DOHH2 (cell line): Measurements from ENCODE around the gene SLX4IP.
"Not testable (repeated sequence)": the region's sequence is repeated elsewhere in the genome, so short reads cannot be mapped to it uniquely, and the experiment has no call there.

Source experiments
- H3F3A ChIP-seq: fragments of 200-600 bp; sonication (generic), shearing (Covaris generic); 2 replicates; pipeline ENCODE4 v1.6.0; 2016; ENCODE audit warnings: antibody characterized with exemption, mild to moderate bottlenecking; ENCODE audit not compliant: control insufficient read depth, insufficient read depth
- H3K27ac ChIP-seq: fragments of 200-600 bp; sonication (generic); 2 replicates; pipeline ENCODE4 v1.5.1; 2014; ENCODE audit warnings: low read depth, mild to moderate bottlenecking, low read length, moderate library complexity
- H3K27me3 ChIP-seq: fragments of 200-600 bp; sonication (generic); 2 replicates; pipeline ENCODE4 v1.6.1; 2014; ENCODE audit warnings: mild to moderate bottlenecking, low read length, mixed read lengths; ENCODE audit not compliant: control insufficient read depth
- H3K36me3 ChIP-seq: fragments of 200-600 bp; sonication (generic); 2 replicates; pipeline ENCODE4 v1.6.1; 2014; ENCODE audit warnings: mild to moderate bottlenecking, low read length, moderate library complexity, mixed read lengths; ENCODE audit not compliant: control insufficient read depth
- H3K4me1 ChIP-seq: fragments of 200-600 bp; sonication (generic); 2 replicates; pipeline ENCODE4 v1.6.1; 2014; ENCODE audit warnings: mild to moderate bottlenecking, low read length, mixed read lengths; ENCODE audit not compliant: control insufficient read depth
- H3K4me2 ChIP-seq: fragments of 200-600 bp; sonication (generic); 2 replicates; pipeline ENCODE4 v1.6.0; 2014; ENCODE audit warnings: mild to moderate bottlenecking, low read length, moderate library complexity
- H3K4me3 ChIP-seq: fragments of 200-600 bp; sonication (generic); 2 replicates; pipeline ENCODE4 v1.5.1; 2014; ENCODE audit warnings: mild to moderate bottlenecking, low read length, mixed read lengths
- H3K79me2 ChIP-seq: fragments of 200-600 bp; sonication (generic); 2 replicates; pipeline ENCODE4 v1.6.1; 2014; ENCODE audit warnings: mild to moderate bottlenecking, low read length, mixed read lengths; ENCODE audit not compliant: control insufficient read depth
- H3K9me2 ChIP-seq: fragments of 200-600 bp; sonication (generic); replicated peaks from 2 replicates; pipeline ENCODE4 v1.6.1; 2014; ENCODE audit warnings: mild to moderate bottlenecking, low read length, mixed read lengths; ENCODE audit not compliant: control insufficient read depth
- H3K9me3 ChIP-seq: fragments of 200-600 bp; sonication (generic); 2 replicates; pipeline ENCODE4 v1.6.1; 2014; ENCODE audit warnings: antibody characterized with exemption, low read length, mixed read lengths; ENCODE audit not compliant: control insufficient read depth, insufficient read depth
- H4K20me1 ChIP-seq: fragments of 200-600 bp; sonication (generic); 2 replicates; pipeline ENCODE4 v1.6.0; 2014; ENCODE audit warnings: low read depth, mild to moderate bottlenecking, antibody characterized with exemption, low read length, moderate library complexity; ENCODE audit not compliant: control insufficient read depth, insufficient read depth
- CTCF ChIP-seq: fragments of 200-600 bp; sonication (generic); IDR thresholded peaks from one replicate; pipeline ENCODE4 v1.5.1; 2014; ENCODE audit warnings: antibody characterized with exemption, mild to moderate bottlenecking, low read depth, low read length; ENCODE audit not compliant: poor library complexity, severe bottlenecking
- EZH2phosphoT487 ChIP-seq: fragments of 200-600 bp; sonication (generic); IDR thresholded peaks from 2 replicates; pipeline ENCODE4 v1.6.1; 2017; ENCODE audit warnings: borderline replicate concordance, mild to moderate bottlenecking, antibody characterized with exemption, low read length, moderate library complexity, mixed read lengths

Gene SLX4IP

GRCh38 chr20:10609276-10609675 is 174.2 kb downstream of the SLX4IP start:
- no peaks in the 10 kb centered on the region for H3K4me1 ChIP-seq
- no peak overlapping the region for H3K27ac ChIP-seq
- no peak overlapping the region for H3K4me3 ChIP-seq
- TF ChIP-seq EZH2phosphoT487 = no peak
- no peaks in the 10 kb centered on the region for H3K9me3 ChIP-seq
- no peaks in the 10 kb centered on the region for H3K27me3 ChIP-seq
- no peaks in the 10 kb centered on the region for H3K9me2 ChIP-seq
- no peak overlapping the region for H3K4me2 ChIP-seq
- no peaks in the 10 kb centered on the region for H4K20me1 ChIP-seq
- H3K79me2 ChIP-seq = no peaks in the 10 kb centered on the region
- H3F3A ChIP-seq = no peaks in the 10 kb centered on the region
- no peaks in the 10 kb centered on the region for H3K36me3 ChIP-seq

DNA sequence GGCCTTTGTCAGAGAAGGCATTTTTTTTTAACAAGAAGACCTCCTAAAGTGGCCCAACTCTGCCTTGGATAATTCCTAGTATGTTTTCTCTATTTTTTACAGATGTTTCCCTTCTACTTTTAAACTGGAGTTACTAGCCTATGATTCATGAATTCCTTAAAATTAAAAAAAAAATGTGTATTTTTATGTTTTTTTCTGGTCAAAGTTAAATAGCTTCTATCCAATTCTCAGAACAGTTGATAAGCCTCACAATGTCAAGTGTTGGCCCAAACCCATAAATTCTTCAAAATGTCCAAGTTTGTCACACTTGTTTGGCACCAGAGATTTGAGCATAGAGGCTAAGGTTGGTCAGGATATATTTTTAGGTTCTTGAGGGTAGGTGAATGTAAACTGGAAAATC is 174.7 kb downstream of the SLX4IP start:
- Histone ChIP-seq H3K27ac (no peak overlapping the region), H3K79me2 (no peaks in the 10 kb centered on the region), H3K27me3 (no peaks in the 10 kb centered on the region), H3K9me2 (no peaks in the 10 kb centered on the region), H3K9me3 (no peaks in the 10 kb centered on the region), H3K4me2 (no peak overlapping the region), H3K4me3 (no peak overlapping the region), H4K20me1 (no peaks in the 10 kb centered on the region), H3F3A (no peaks in the 10 kb centered on the region), H3K36me3 (no peaks in the 10 kb centered on the region), H3K4me1 (no peaks in the 10 kb centered on the region)
- no peak for TF ChIP-seq CTCF
- no peak for TF ChIP-seq EZH2phosphoT487

DNA sequence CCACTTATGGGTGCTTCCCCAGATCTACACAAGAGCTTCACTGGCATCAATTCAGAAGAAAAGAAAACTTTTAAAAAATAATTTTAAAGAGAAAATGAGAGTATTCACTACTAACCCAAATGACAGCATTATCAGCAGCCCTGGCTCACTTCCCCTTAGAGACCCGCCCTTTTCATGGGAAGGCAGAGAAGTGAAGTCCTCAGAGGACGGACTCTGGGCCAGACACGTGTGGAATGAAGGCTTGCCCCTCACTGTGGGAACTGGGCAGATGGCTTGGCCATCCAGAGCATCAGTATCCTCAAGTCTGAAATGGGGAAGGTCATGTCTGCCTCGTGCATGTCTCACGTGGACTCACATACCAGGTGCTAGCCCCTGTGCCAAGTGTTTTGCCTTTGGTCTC is 175.1 kb downstream of the SLX4IP start:
- Histone ChIP-seq H3F3A (no peaks in the 10 kb centered on the region), H3K27ac (no peak overlapping the region), H3K36me3 (no peaks in the 10 kb centered on the region), H4K20me1 (no peaks in the 10 kb centered on the region), H3K9me3 (no peaks in the 10 kb centered on the region), H3K9me2 (no peaks in the 10 kb centered on the region), H3K4me2 (no peak overlapping the region), H3K27me3 (no peaks in the 10 kb centered on the region), H3K4me3 (no peak overlapping the region), H3K4me1 (no peaks in the 10 kb centered on the region), H3K79me2 (no peaks in the 10 kb centered on the region)
- TF ChIP-seq EZH2phosphoT487 (no peak), CTCF (no peak)

GRCh38 chr20:10611357-10611756 is 176.3 kb downstream of the SLX4IP start:
- Histone ChIP-seq H3K27me3 (no peaks in the 10 kb centered on the region), H3K9me3 (no peaks in the 10 kb centered on the region), H3K9me2 (no peaks in the 10 kb centered on the region), H3K4me2 (no peak overlapping the region), H4K20me1 (no peaks in the 10 kb centered on the region), H3F3A (no peaks in the 10 kb centered on the region), H3K4me1 (no peaks in the 10 kb centered on the region), H3K79me2 (no peaks in the 10 kb centered on the region), H3K27ac (no peak overlapping the region), H3K4me3 (no peak overlapping the region), H3K36me3 (no peaks in the 10 kb centered on the region)
- TF ChIP-seq EZH2phosphoT487 (no peak), CTCF (peak; percentile 12)

DNA sequence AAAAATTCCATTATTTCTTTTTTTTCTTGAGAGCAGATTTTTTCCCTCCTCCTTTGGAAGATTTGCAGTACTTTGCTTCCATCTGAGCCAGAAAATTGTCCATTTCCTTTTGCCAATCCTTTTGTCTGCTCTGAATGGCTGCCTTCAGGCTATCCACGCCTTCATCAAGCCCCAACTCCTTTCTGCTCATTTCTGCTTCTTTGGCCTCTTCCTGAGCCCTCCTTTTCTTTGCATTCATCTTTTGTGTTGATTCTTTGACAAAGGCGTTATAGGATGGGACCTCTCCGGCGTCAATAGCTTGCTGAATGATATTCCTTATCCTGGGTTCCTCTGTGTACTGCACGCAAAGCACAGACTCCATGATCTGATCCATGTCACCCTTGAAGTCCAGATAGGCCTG is 178.3 kb downstream of the SLX4IP start:
- not testable (repeated sequence) for H3K9me3 ChIP-seq, H3K79me2 ChIP-seq, H3K36me3 ChIP-seq, H3K27ac ChIP-seq, H3K27me3 ChIP-seq, H4K20me1 ChIP-seq, H3K9me2 ChIP-seq, H3K4me2 ChIP-seq, H3K4me1 ChIP-seq, H3F3A ChIP-seq, H3K4me3 ChIP-seq
